Ascending aorta (tissue), 2 donors: ENCODE data around the gene MYL12B. TPM values are rescaled to one million over a fixed set of nuclear protein-coding genes. Genes with fewer than 3 reads are reported as not detected.

Experiments used
- DNase-seq, 2 donors: peaks; one replicate each; pipeline ENCODE4 v3.0.0-alpha.2; 2019; ENCODE audit warnings: low spot score in 2 of 2
- H3K27ac ChIP-seq, 2 donors: fragments of 200-600 bp; sonication (generic); one replicate each; pipeline ENCODE4 v1.5.1; 2016 to 2017; ENCODE audit warnings: mild to moderate bottlenecking in 1 of 2
- H3K27me3 ChIP-seq: fragments of 200-600 bp; sonication (generic); one replicate; pipeline ENCODE4 v1.5.1; 2017
- H3K36me3 ChIP-seq, 2 donors: fragments of 200-600 bp; sonication (generic); one replicate each; pipeline ENCODE4 v1.5.1; 2016
- H3K4me1 ChIP-seq, 2 donors: fragments of 200-600 bp; sonication (generic); one replicate each; pipeline ENCODE4 v1.5.1; 2016 to 2017; ENCODE audit warnings: mild to moderate bottlenecking in 1 of 2
- H3K4me3 ChIP-seq, 2 donors: fragments of 200-600 bp; sonication (generic); one replicate each; pipeline ENCODE4 v1.5.1; 2016 to 2017; ENCODE audit warnings: mild to moderate bottlenecking in 1 of 2
- H3K9me3 ChIP-seq, 2 donors: fragments of 200-600 bp; sonication (generic); one replicate each; pipeline ENCODE4 v1.5.1; 2016
- CTCF ChIP-seq, 3 experiments: fragments of 200-600 bp in 2 of 3; fragments of 450-650 bp in 1 of 3; sonication (generic) in 2 of 3; IDR thresholded peaks; one replicate each; pipeline ENCODE4 v1.5.1; 2016 to 2019; ENCODE audit warnings: antibody characterized with exemption in 3 of 3, mild to moderate bottlenecking in 1 of 3, moderate library complexity in 1 of 3
- intact Hi-C: fragments of 100-400 bp; cut with DNase I; formaldehyde crosslinking; loops from one replicate; pipeline ENCODE4 v1.15.1; 2023
- total RNA-seq: library from RNA; depleted of rRNA; stranded (reverse); fragments of >200 nt; gene quantifications from one replicate; pipeline ENCODE4 v1.1.0, GENCODE V29; 2016

Gene MYL12B
- total RNA-seq, 1 donor from 2014 or later = 198 TPM

GRCh38 chr18:3252843-3253242 lies 9.1 kb upstream of the MYL12B start:
- Histone ChIP-seq H3K27ac (peak overlapping the region; percentile 100), H3K36me3 (peaks cover 46 to 61% of the 10 kb centered on the region in 2 donors), H3K9me3 (no peaks in the 10 kb centered on the region), H3K27me3 (no peaks in the 10 kb centered on the region), H3K4me1 (peaks cover 6 to 55% of the 10 kb centered on the region in 2 donors), H3K4me3 (peak overlapping the region; percentile 10 to 34)
- intact Hi-C loops = no loop called here
- no peak for DNase-seq
- no peak for TF ChIP-seq CTCF (IDR thresholded peaks at IDR 0.05)

GRCh38 chr18:3254725-3255124 lies 7.2 kb upstream of the MYL12B start:
- no peaks in the 10 kb centered on the region for H3K9me3 ChIP-seq
- H3K4me3 ChIP-seq = no peak overlapping the region
- peaks cover 8 to 57% of the 10 kb centered on the region in 2 donors for H3K4me1 ChIP-seq
- intact Hi-C loops = no loop called here
- DNase-seq = no peak
- no peaks in the 10 kb centered on the region for H3K27me3 ChIP-seq
- peaks cover 57 to 67% of the 10 kb centered on the region in 2 donors for H3K36me3 ChIP-seq
- TF ChIP-seq CTCF (IDR thresholded peaks at IDR 0.05) = no peak
- H3K27ac ChIP-seq = peak overlapping the region; percentile 100

GRCh38 chr18:3255611-3256165 lies 6.2 kb upstream of the MYL12B start:
- no peak for TF ChIP-seq CTCF (IDR thresholded peaks at IDR 0.05)
- intact Hi-C loops = no loop called here
- Histone ChIP-seq H3K9me3 (no peaks in the 10 kb centered on the region), H3K4me3 (no peak overlapping the region), H3K4me1 (peaks cover 8 to 62% of the 10 kb centered on the region in 2 donors), H3K27ac (peak overlapping the region; percentile 100), H3K27me3 (no peaks in the 10 kb centered on the region), H3K36me3 (peaks cover 57 to 69% of the 10 kb centered on the region in 2 donors)
- no peak for DNase-seq

- Histone ChIP-seq H3K27ac (peak overlapping the region; percentile 100), H3K4me1 (peaks cover 8 to 54% of the 10 kb centered on the region in 2 donors), H3K36me3 (peaks cover 57 to 69% of the 10 kb centered on the region in 2 donors), H3K27me3 (no peaks in the 10 kb centered on the region), H3K9me3 (no peaks in the 10 kb centered on the region), H3K4me3 (peak overlapping the region in 1 of 2 donors; percentile 37)
- intact Hi-C loops = no loop called here
- DNase-seq = no peak
- TF ChIP-seq CTCF (IDR thresholded peaks at IDR 0.05) = no peak
Observed at GRCh38 chr18:3256693-3257626, 5.0 kb upstream of the MYL12B start.

- Histone ChIP-seq H3K36me3 (peaks cover 55 to 69% of the 10 kb centered on the region in 2 donors), H3K27me3 (no peaks in the 10 kb centered on the region), H3K4me3 (no peak overlapping the region), H3K4me1 (peaks cover 8 to 51% of the 10 kb centered on the region in 2 donors), H3K27ac (peak overlapping the region; percentile 100), H3K9me3 (no peaks in the 10 kb centered on the region)
- intact Hi-C loops = no loop called here
- no peak for DNase-seq
- TF ChIP-seq CTCF (IDR thresholded peaks at IDR 0.05) = no peak
Observed at GRCh38 chr18:3257627-3258120, 4.3 kb upstream of the MYL12B start.
